Epithelial cell of prostate (primary cell): ENCODE results near the gene EGF.
A peak's percentile ranks its signal among the peaks of the same experiment; 100 is the strongest.
"Not testable (repeated sequence)": the region's sequence is repeated elsewhere in the genome, so short reads cannot be mapped to it uniquely, and the experiment has no call there.

ENCODE experiments used
- DNase-seq: peaks from one replicate; pipeline ENCODE4 v3.0.0-alpha.2; 2011; ENCODE audit warnings: low read depth, low spot score
- H3K27ac ChIP-seq: fragments of 450-650 bp; 2 replicates; pipeline ENCODE4 v1.5.1; 2017; ENCODE audit warnings: mild to moderate bottlenecking

Gene EGF

GRCh38 chr4:109913596-109914241, 1.0 kb downstream of the EGF start:
- no peak overlapping the region for H3K27ac ChIP-seq
- no peak for DNase-seq

GRCh38 chr4:109914322-109914721, 1.6 kb downstream of the EGF start:
- no peak overlapping the region for H3K27ac ChIP-seq
- DNase-seq: no peak

GRCh38 chr4:109915385-109916026, 2.8 kb downstream of the EGF start:
- DNase-seq: no peak
- no peak overlapping the region for H3K27ac ChIP-seq

GRCh38 chr4:109916027-109916409, 3.3 kb downstream of the EGF start:
- no peak overlapping the region for H3K27ac ChIP-seq
- no peak for DNase-seq

- DNase-seq: peak; percentile 87
- no peak overlapping the region for H3K27ac ChIP-seq
Observed at GRCh38 chr4:109921384-109921808, 8.7 kb downstream of the EGF start.

GRCh38 chr4:109925396-109925795, 12.7 kb downstream of the EGF start:
- no peak overlapping the region for H3K27ac ChIP-seq
- no peak for DNase-seq

- no peak overlapping the region for H3K27ac ChIP-seq
- no peak for DNase-seq
Observed at GRCh38 chr4:109928327-109929045, 15.8 kb downstream of the EGF start.

- DNase-seq: no peak
- no peak overlapping the region for H3K27ac ChIP-seq
Observed at GRCh38 chr4:109930464-109930863, 17.8 kb downstream of the EGF start.

GRCh38 chr4:109930872-109931271, 18.2 kb downstream of the EGF start:
- DNase-seq: no peak

GRCh38 chr4:109931318-109931717, 18.6 kb downstream of the EGF start:
- no peak for DNase-seq
- no peak overlapping the region for H3K27ac ChIP-seq

More at GRCh38 chr4:109930872-109931271, 18.2 kb downstream of the EGF start:
- H3K27ac ChIP-seq: no peak overlapping the region

GRCh38 chr4:109937352-109937751, 24.7 kb downstream of the EGF start:
- not testable (repeated sequence) for H3K27ac ChIP-seq, DNase-seq

GRCh38 chr4:109939190-109939589, 26.5 kb downstream of the EGF start:
- H3K27ac ChIP-seq: no peak overlapping the region
- no peak for DNase-seq

- DNase-seq: no peak
- H3K27ac ChIP-seq: no peak overlapping the region
Observed at GRCh38 chr4:109942292-109942926, 29.7 kb downstream of the EGF start.

- H3K27ac ChIP-seq: no peak overlapping the region
- DNase-seq: no peak
Observed at GRCh38 chr4:109943745-109944144, 31.1 kb downstream of the EGF start.

GRCh38 chr4:109944591-109944990, 31.9 kb downstream of the EGF start:
- no peak overlapping the region for H3K27ac ChIP-seq
- DNase-seq: no peak

GRCh38 chr4:109945056-109945455, 32.4 kb downstream of the EGF start:
- DNase-seq: peak; percentile 55
- no peak overlapping the region for H3K27ac ChIP-seq

GRCh38 chr4:109946120-109946519, 33.4 kb downstream of the EGF start:
- no peak for DNase-seq
- H3K27ac ChIP-seq: no peak overlapping the region

- peak overlapping the region; percentile 44 for H3K27ac ChIP-seq
- peak; percentile 78 for DNase-seq
Observed at GRCh38 chr4:109947457-109947856, 34.8 kb downstream of the EGF start.

- peak overlapping the region; percentile 44 for H3K27ac ChIP-seq
- no peak for DNase-seq
Observed at GRCh38 chr4:109947918-109948317, 35.2 kb downstream of the EGF start.

GRCh38 chr4:109949099-109949718, 36.5 kb downstream of the EGF start:
- not testable (repeated sequence) for H3K27ac ChIP-seq, DNase-seq
